ENCODE data around the gene RADIL. TPM values are rescaled to one million over a fixed set of nuclear protein-coding genes. Genes with fewer than 3 reads are reported as not detected.

Gene RADIL
- total RNA-seq, 1 experiment from 2014 or later = 0.12 TPM

GRCh38 chr7:4770886-4771285 lies 112.6 kb downstream of the RADIL start:
- Histone ChIP-seq H3K9me3 (replicated peaks) (no peaks in the 10 kb centered on the region), H3K27ac (no peak overlapping the region), H3K4me1 (peaks cover 20% of the 10 kb centered on the region), H3K27me3 (no peaks in the 10 kb centered on the region), H3K4me3 (no peak overlapping the region), H3K36me3 (no peaks in the 10 kb centered on the region)
- no peak for DNase-seq

- Histone ChIP-seq H3K36me3 (no peaks in the 10 kb centered on the region), H3K27me3 (no peaks in the 10 kb centered on the region), H3K4me1 (peaks cover 20% of the 10 kb centered on the region), H3K9me3 (replicated peaks) (no peaks in the 10 kb centered on the region), H3K4me3 (no peak overlapping the region), H3K27ac (peak overlapping the region; percentile 77; the same call in 1 of the 2 replicates)
- peak in 1 of 2 experiments; percentile 29 for DNase-seq
Measured at GRCh38 chr7:4769761-4770160, 113.8 kb downstream of the RADIL start.

GRCh38 chr7:4768597-4769569 lies 114.6 kb downstream of the RADIL start:
- peak overlapping the region; percentile 27 for H3K4me3 ChIP-seq
- peaks cover 15% of the 10 kb centered on the region for H3K4me1 ChIP-seq
- H3K27ac ChIP-seq = peak overlapping the region; percentile 77
- no peaks in the 10 kb centered on the region for H3K27me3 ChIP-seq
- DNase-seq = peak; percentile 55 to 81
- no peaks in the 10 kb centered on the region for H3K36me3 ChIP-seq
- H3K9me3 ChIP-seq (replicated peaks) = no peaks in the 10 kb centered on the region

GRCh38 chr7:4766666-4767519 lies 116.6 kb downstream of the RADIL start:
- H3K27ac ChIP-seq = no peak overlapping the region
- H3K4me1 ChIP-seq = peaks cover 15% of the 10 kb centered on the region
- H3K27me3 ChIP-seq = no peaks in the 10 kb centered on the region
- H3K9me3 ChIP-seq (replicated peaks) = no peaks in the 10 kb centered on the region
- peaks cover 6% of the 10 kb centered on the region; the same call in 1 of the 2 replicates for H3K36me3 ChIP-seq
- DNase-seq = no peak
- no peak overlapping the region for H3K4me3 ChIP-seq

GRCh38 chr7:4765776-4766490 lies 117.6 kb downstream of the RADIL start:
- H3K4me3 ChIP-seq = no peak overlapping the region
- no peak overlapping the region for H3K27ac ChIP-seq
- no peaks in the 10 kb centered on the region for H3K9me3 ChIP-seq (replicated peaks)
- peaks cover 15% of the 10 kb centered on the region for H3K4me1 ChIP-seq
- H3K27me3 ChIP-seq = no peaks in the 10 kb centered on the region
- DNase-seq = no peak
- H3K36me3 ChIP-seq = peaks cover 6% of the 10 kb centered on the region; the same call in 1 of the 2 replicates

- no peaks in the 10 kb centered on the region for H3K27me3 ChIP-seq
- H3K9me3 ChIP-seq (replicated peaks) = no peaks in the 10 kb centered on the region
- H3K4me3 ChIP-seq = no peak overlapping the region
- DNase-seq = no peak
- peaks cover 11% of the 10 kb centered on the region for H3K4me1 ChIP-seq
- H3K36me3 ChIP-seq = peaks cover 7% of the 10 kb centered on the region; the same call in 1 of the 2 replicates
- H3K27ac ChIP-seq = no peak overlapping the region
Measured at GRCh38 chr7:4764402-4765007, 119.0 kb downstream of the RADIL start.

GRCh38 chr7:4763794-4764185 lies 119.7 kb downstream of the RADIL start:
- Histone ChIP-seq H3K27me3 (no peaks in the 10 kb centered on the region), H3K9me3 (replicated peaks) (no peaks in the 10 kb centered on the region), H3K4me1 (peaks cover 6% of the 10 kb centered on the region; the same call in 1 of the 2 replicates), H3K36me3 (peaks cover 10% of the 10 kb centered on the region; the same call in 1 of the 2 replicates), H3K4me3 (no peak overlapping the region), H3K27ac (no peak overlapping the region)
- DNase-seq = no peak

- no peak overlapping the region for H3K4me3 ChIP-seq
- H3K4me1 ChIP-seq = peaks cover under 1% of the 10 kb centered on the region; the same call in 1 of the 2 replicates
- DNase-seq = no peak
- H3K27me3 ChIP-seq = no peaks in the 10 kb centered on the region
- peaks cover 10% of the 10 kb centered on the region; the same call in 1 of the 2 replicates for H3K36me3 ChIP-seq
- no peaks in the 10 kb centered on the region for H3K9me3 ChIP-seq (replicated peaks)
- H3K27ac ChIP-seq = no peak overlapping the region
Measured at GRCh38 chr7:4763091-4763793, 120.3 kb downstream of the RADIL start.

GRCh38 chr7:4762121-4763055 lies 121.1 kb downstream of the RADIL start:
- Histone ChIP-seq H3K27me3 (no peaks in the 10 kb centered on the region), H3K4me1 (no peaks in the 10 kb centered on the region), H3K4me3 (no peak overlapping the region), H3K36me3 (peaks cover 10% of the 10 kb centered on the region; the same call in 1 of the 2 replicates), H3K9me3 (replicated peaks) (no peaks in the 10 kb centered on the region), H3K27ac (no peak overlapping the region)
- no peak for DNase-seq

GRCh38 chr7:4760952-4761351 lies 122.6 kb downstream of the RADIL start:
- no peak overlapping the region for H3K27ac ChIP-seq
- peaks cover 21% of the 10 kb centered on the region for H3K36me3 ChIP-seq
- no peaks in the 10 kb centered on the region for H3K4me1 ChIP-seq
- no peaks in the 10 kb centered on the region for H3K27me3 ChIP-seq
- no peaks in the 10 kb centered on the region for H3K9me3 ChIP-seq (replicated peaks)
- DNase-seq = no peak
- H3K4me3 ChIP-seq = no peak overlapping the region

- no peak overlapping the region for H3K4me3 ChIP-seq
- no peak for DNase-seq
- no peak overlapping the region for H3K27ac ChIP-seq
- H3K36me3 ChIP-seq = peaks cover 30% of the 10 kb centered on the region
- H3K4me1 ChIP-seq = no peaks in the 10 kb centered on the region
- no peaks in the 10 kb centered on the region for H3K27me3 ChIP-seq
- no peaks in the 10 kb centered on the region for H3K9me3 ChIP-seq (replicated peaks)
Measured at GRCh38 chr7:4759211-4759610, 124.3 kb downstream of the RADIL start.

GRCh38 chr7:4758791-4759190 lies 124.7 kb downstream of the RADIL start:
- no peak for DNase-seq
- H3K9me3 ChIP-seq (replicated peaks) = no peaks in the 10 kb centered on the region
- H3K36me3 ChIP-seq = peaks cover 33% of the 10 kb centered on the region
- H3K27me3 ChIP-seq = no peaks in the 10 kb centered on the region
- H3K27ac ChIP-seq = no peak overlapping the region
- H3K4me1 ChIP-seq = no peaks in the 10 kb centered on the region
- H3K4me3 ChIP-seq = no peak overlapping the region

GRCh38 chr7:4758111-4758510 lies 125.4 kb downstream of the RADIL start:
- H3K36me3 ChIP-seq = peaks cover 30% of the 10 kb centered on the region
- H3K4me3 ChIP-seq = no peak overlapping the region
- H3K27ac ChIP-seq = no peak overlapping the region
- no peaks in the 10 kb centered on the region for H3K27me3 ChIP-seq
- no peaks in the 10 kb centered on the region for H3K4me1 ChIP-seq
- DNase-seq = no peak
- H3K9me3 ChIP-seq (replicated peaks) = no peaks in the 10 kb centered on the region
